AG04450 (cell line): Measurements from ENCODE around the gene TMEM63C. TPM values are rescaled to one million over a fixed set of nuclear protein-coding genes. Genes with fewer than 3 reads are reported as not detected.

Experiments used
- CTCF ChIA-PET: fragments of 300-600, 350-600 bp; formaldehyde crosslinking; extraction: SDS; loops from one replicate; lab custom pipeline; 2022; ENCODE audit warnings: antibody characterized with exemption, inconsistent platforms; lab: Charles Lee
- POLR2A ChIA-PET: fragments of 350-600 bp; formaldehyde crosslinking; extraction: SDS; loops from one replicate; lab custom pipeline; 2021; ENCODE audit warnings: antibody characterized with exemption, inconsistent platforms; lab: Yijun Ruan, JAX
- DNase-seq: peaks from one replicate; pipeline ENCODE4 v3.0.0-alpha.2; 2011; ENCODE audit warnings: low read depth, low spot score
- H3K27ac ChIP-seq: one replicate; pipeline ENCODE4 v1.5.1; 2012; ENCODE audit warnings: low read depth, low read length, control low read depth
- H3K27me3 ChIP-seq: one replicate; pipeline ENCODE4 v1.6.0; 2012; ENCODE audit warnings: low read length; ENCODE audit not compliant: control insufficient read depth, insufficient read depth
- H3K4me3 ChIP-seq: 2 replicates; pipeline ENCODE4 v1.5.1; 2011; ENCODE audit warnings: mild to moderate bottlenecking, low read depth, low read length, control low read depth
- H3K9me3 ChIP-seq: 2 replicates; pipeline ENCODE4 v1.5.1; 2012; ENCODE audit warnings: low read length; ENCODE audit not compliant: control insufficient read depth, insufficient read depth
- polyA plus RNA-seq: library from polyadenylated mRNA; depleted of rRNA; stranded (reverse); fragments of >200 nt; gene quantifications from 2 replicates; pipeline ENCODE4 v1.2.3, GENCODE V29; 2011
- TF ChIP-seq, protein P1 (sequence below): IDR thresholded peaks from 2 replicates; pipeline ENCODE4 v1.5.1; 2011; ENCODE audit warnings: low read depth, low read length, control low read depth, inconsistent platforms

The TMEM63C gene
- polyA plus RNA-seq, 1 experiment: not detected

GRCh38 chr14:77257700-77258099, 76.1 kb downstream of the TMEM63C start:
- DNase-seq: no peak
- CTCF ChIA-PET: no interaction called here

GRCh38 chr14:77258566-77258965, 77.0 kb downstream of the TMEM63C start:
- DNase-seq: no peak
- ChIA-PET CTCF (no interaction called here), POLR2A (no interaction called here)
- Histone ChIP-seq H3K9me3 (no peaks in the 10 kb centered on the region; the same call in 1 of the 2 replicates), H3K27me3 (peaks cover 19% of the 10 kb centered on the region), H3K4me3 (no peak overlapping the region), H3K27ac (no peak overlapping the region)
- TF ChIP-seq, protein P1, sequence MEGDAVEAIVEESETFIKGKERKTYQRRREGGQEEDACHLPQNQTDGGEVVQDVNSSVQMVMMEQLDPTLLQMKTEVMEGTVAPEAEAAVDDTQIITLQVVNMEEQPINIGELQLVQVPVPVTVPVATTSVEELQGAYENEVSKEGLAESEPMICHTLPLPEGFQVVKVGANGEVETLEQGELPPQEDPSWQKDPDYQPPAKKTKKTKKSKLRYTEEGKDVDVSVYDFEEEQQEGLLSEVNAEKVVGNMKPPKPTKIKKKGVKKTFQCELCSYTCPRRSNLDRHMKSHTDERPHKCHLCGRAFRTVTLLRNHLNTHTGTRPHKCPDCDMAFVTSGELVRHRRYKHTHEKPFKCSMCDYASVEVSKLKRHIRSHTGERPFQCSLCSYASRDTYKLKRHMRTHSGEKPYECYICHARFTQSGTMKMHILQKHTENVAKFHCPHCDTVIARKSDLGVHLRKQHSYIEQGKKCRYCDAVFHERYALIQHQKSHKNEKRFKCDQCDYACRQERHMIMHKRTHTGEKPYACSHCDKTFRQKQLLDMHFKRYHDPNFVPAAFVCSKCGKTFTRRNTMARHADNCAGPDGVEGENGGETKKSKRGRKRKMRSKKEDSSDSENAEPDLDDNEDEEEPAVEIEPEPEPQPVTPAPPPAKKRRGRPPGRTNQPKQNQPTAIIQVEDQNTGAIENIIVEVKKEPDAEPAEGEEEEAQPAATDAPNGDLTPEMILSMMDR: no peak

More at GRCh38 chr14:77257700-77258099, 76.1 kb downstream of the TMEM63C start:
- TF ChIP-seq, protein P1: no peak
- Histone ChIP-seq H3K27ac (no peak overlapping the region), H3K27me3 (peaks cover 13% of the 10 kb centered on the region), H3K9me3 (no peaks in the 10 kb centered on the region; the same call in 1 of the 2 replicates), H3K4me3 (no peak overlapping the region)
- POLR2A ChIA-PET: no interaction called here

- no peak overlapping the region for H3K4me3 ChIP-seq
- H3K27me3 ChIP-seq: peaks cover 23% of the 10 kb centered on the region
- TF ChIP-seq, protein P1: no peak
- H3K9me3 ChIP-seq: no peaks in the 10 kb centered on the region
- no peak overlapping the region for H3K27ac ChIP-seq
- no peak for DNase-seq
- ChIA-PET POLR2A (no interaction called here), CTCF (no interaction called here)
Observed at GRCh38 chr14:77259025-77259715, 77.6 kb downstream of the TMEM63C start.

DNA sequence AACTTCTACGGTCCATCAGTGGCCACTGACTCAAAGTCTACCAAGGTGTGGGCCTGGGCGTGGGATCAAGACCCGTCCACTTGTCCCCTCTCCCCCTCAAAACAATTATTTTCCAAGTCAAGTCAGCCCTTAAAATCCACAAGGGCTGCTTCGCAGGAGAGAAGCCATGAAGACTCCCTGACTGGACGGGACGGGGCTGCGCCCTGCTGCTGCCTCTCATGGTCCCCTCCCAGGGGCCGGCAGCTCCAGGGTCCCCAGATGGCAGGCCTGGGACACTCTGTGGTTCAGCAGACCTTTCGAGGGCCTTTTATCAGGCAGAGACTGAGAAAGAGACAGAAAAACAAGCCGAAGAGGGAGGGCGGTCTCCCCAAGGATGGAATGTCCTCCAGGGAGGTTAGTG, 78.6 kb downstream of the TMEM63C start:
- TF ChIP-seq, protein P1: no peak
- Histone ChIP-seq H3K4me3 (no peak overlapping the region), H3K9me3 (no peaks in the 10 kb centered on the region; the same call in 1 of the 2 replicates), H3K27me3 (peaks cover 28% of the 10 kb centered on the region), H3K27ac (no peak overlapping the region)
- DNase-seq: no peak
- ChIA-PET POLR2A (no interaction called here), CTCF (no interaction called here)

DNA sequence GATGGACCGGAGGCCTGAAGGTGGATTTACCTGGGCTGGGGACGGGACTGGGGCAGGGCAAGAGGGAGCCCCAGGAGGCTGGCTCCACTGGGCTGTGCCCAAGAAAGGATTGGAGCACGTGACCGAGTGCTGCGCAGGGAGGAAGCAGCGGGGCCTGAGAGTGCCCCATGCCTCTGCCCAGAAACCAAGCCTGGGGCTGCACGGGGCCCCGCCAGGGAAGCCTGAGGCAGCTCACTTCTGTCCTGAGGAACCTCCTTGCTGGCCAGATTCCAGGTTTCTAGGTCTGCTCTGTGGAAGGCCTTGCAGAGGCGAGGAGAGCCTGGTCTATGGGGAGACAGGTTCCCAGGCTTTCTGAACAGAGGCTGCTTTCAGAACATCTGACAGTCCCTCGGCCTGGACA, 79.0 kb downstream of the TMEM63C start:
- TF ChIP-seq, protein P1: no peak
- Histone ChIP-seq H3K27ac (no peak overlapping the region), H3K9me3 (no peaks in the 10 kb centered on the region; the same call in 1 of the 2 replicates), H3K27me3 (peaks cover 31% of the 10 kb centered on the region), H3K4me3 (no peak overlapping the region)
- no peak for DNase-seq
- ChIA-PET CTCF (no interaction called here), POLR2A (no interaction called here)
